ENCODE results near the gene FRAT2.

The FRAT2 gene

GRCh38 chr10:97332591-97333350 is 1.8 kb downstream of the FRAT2 start:
- FAIRE-seq (no peak), DNase-seq (ENCODE audit: insufficient read length) (no peak)
- TF ChIP-seq POLR2AphosphoS5 (IDR thresholded peaks at IDR 0.05; ENCODE audit: low read depth, low read length) (no peak), TAF1 (IDR thresholded peaks at IDR 0.05; ENCODE audit: borderline replicate concordance, low read depth, low read length) (no peak), POLR2A (IDR thresholded peaks at IDR 0.05; ENCODE audit: low read depth, low read length) (no peak)

GRCh38 chr10:97331153-97331703 is 3.3 kb downstream of the FRAT2 start:
- DNase-seq (ENCODE audit: insufficient read length) = no peak
- no peak for FAIRE-seq
- no peak for TF ChIP-seq TAF1 (IDR thresholded peaks at IDR 0.05; ENCODE audit: borderline replicate concordance, low read depth, low read length)
- TF ChIP-seq POLR2AphosphoS5 (IDR thresholded peaks at IDR 0.05; ENCODE audit: low read depth, low read length) = no peak
- TF ChIP-seq POLR2A (IDR thresholded peaks at IDR 0.05; ENCODE audit: low read depth, low read length) = no peak

- no peak for DNase-seq (ENCODE audit: insufficient read length)
- FAIRE-seq = no peak
- no peak for TF ChIP-seq POLR2A (IDR thresholded peaks at IDR 0.05; ENCODE audit: low read depth, low read length)
These were observed 4.8 kb downstream of the FRAT2 start for GRCh38 chr10:97329766-97330165.

GRCh38 chr10:97328646-97329453 is 5.7 kb downstream of the FRAT2 start:
- TF ChIP-seq POLR2AphosphoS5 (IDR thresholded peaks at IDR 0.05; ENCODE audit: low read depth, low read length) = no peak
- TF ChIP-seq TAF1 (IDR thresholded peaks at IDR 0.05; ENCODE audit: borderline replicate concordance, low read depth, low read length) = no peak
- TF ChIP-seq POLR2A (IDR thresholded peaks at IDR 0.05; ENCODE audit: low read depth, low read length) = no peak
- FAIRE-seq (no peak), DNase-seq (ENCODE audit: insufficient read length) (no peak)

GRCh38 chr10:97327348-97328294 is 6.9 kb downstream of the FRAT2 start:
- TF ChIP-seq POLR2A (IDR thresholded peaks at IDR 0.05; ENCODE audit: low read depth, low read length) (no peak), POLR2AphosphoS5 (IDR thresholded peaks at IDR 0.05; ENCODE audit: low read depth, low read length) (no peak), TAF1 (IDR thresholded peaks at IDR 0.05; ENCODE audit: borderline replicate concordance, low read depth, low read length) (no peak)
- FAIRE-seq = no peak
- no peak for DNase-seq (ENCODE audit: insufficient read length)

GRCh38 chr10:97325754-97326153 is 8.8 kb downstream of the FRAT2 start:
- DNase-seq (ENCODE audit: insufficient read length) (no peak), FAIRE-seq (no peak)
- TF ChIP-seq TAF1 (IDR thresholded peaks at IDR 0.05; ENCODE audit: borderline replicate concordance, low read depth, low read length) (no peak), POLR2A (IDR thresholded peaks at IDR 0.05; ENCODE audit: low read depth, low read length) (no peak), POLR2AphosphoS5 (IDR thresholded peaks at IDR 0.05; ENCODE audit: low read depth, low read length) (no peak)

GRCh38 chr10:97323501-97323900 is 11.0 kb downstream of the FRAT2 start:
- DNase-seq (ENCODE audit: insufficient read length) (no peak), FAIRE-seq (no peak)
- TF ChIP-seq POLR2A (IDR thresholded peaks at IDR 0.05; ENCODE audit: low read depth, low read length) (no peak), TAF1 (IDR thresholded peaks at IDR 0.05; ENCODE audit: borderline replicate concordance, low read depth, low read length) (no peak), POLR2AphosphoS5 (IDR thresholded peaks at IDR 0.05; ENCODE audit: low read depth, low read length) (no peak)

- TF ChIP-seq TAF1 (IDR thresholded peaks at IDR 0.05; ENCODE audit: borderline replicate concordance, low read depth, low read length) (no peak), POLR2AphosphoS5 (IDR thresholded peaks at IDR 0.05; ENCODE audit: low read depth, low read length) (no peak), POLR2A (IDR thresholded peaks at IDR 0.05; ENCODE audit: low read depth, low read length) (no peak)
- no peak for FAIRE-seq
- no peak for DNase-seq (ENCODE audit: insufficient read length)
These were observed 12.7 kb downstream of the FRAT2 start for GRCh38 chr10:97321804-97322190.

- DNase-seq (ENCODE audit: insufficient read length) = no peak
- FAIRE-seq = no peak
- TF ChIP-seq POLR2A (IDR thresholded peaks at IDR 0.05; ENCODE audit: low read depth, low read length) (no peak), TAF1 (IDR thresholded peaks at IDR 0.05; ENCODE audit: borderline replicate concordance, low read depth, low read length) (no peak), POLR2AphosphoS5 (IDR thresholded peaks at IDR 0.05; ENCODE audit: low read depth, low read length) (no peak)
These were observed 13.3 kb downstream of the FRAT2 start for GRCh38 chr10:97321032-97321803.

- FAIRE-seq (no peak), DNase-seq (ENCODE audit: insufficient read length) (no peak)
- TF ChIP-seq POLR2AphosphoS5 (IDR thresholded peaks at IDR 0.05; ENCODE audit: low read depth, low read length) (no peak), POLR2A (IDR thresholded peaks at IDR 0.05; ENCODE audit: low read depth, low read length) (no peak), TAF1 (IDR thresholded peaks at IDR 0.05; ENCODE audit: borderline replicate concordance, low read depth, low read length) (no peak)
These were observed 14.0 kb downstream of the FRAT2 start for GRCh38 chr10:97320480-97321031.

Data from GM12892 (cell line).